HG03571 (cell line): ENCODE data around the gene B9D1.

Experiments
- ATAC-seq: cut with Tn5 transposase; IDR thresholded peaks from one replicate; pipeline ENCODE4 v1.9.1; 2021; ENCODE audit not compliant: unreplicated experiment

Gene B9D1

GRCh38 chr17:19341211-19341631 is 21.3 kb downstream of the B9D1 start:
- ATAC-seq, result no peak

DNA sequence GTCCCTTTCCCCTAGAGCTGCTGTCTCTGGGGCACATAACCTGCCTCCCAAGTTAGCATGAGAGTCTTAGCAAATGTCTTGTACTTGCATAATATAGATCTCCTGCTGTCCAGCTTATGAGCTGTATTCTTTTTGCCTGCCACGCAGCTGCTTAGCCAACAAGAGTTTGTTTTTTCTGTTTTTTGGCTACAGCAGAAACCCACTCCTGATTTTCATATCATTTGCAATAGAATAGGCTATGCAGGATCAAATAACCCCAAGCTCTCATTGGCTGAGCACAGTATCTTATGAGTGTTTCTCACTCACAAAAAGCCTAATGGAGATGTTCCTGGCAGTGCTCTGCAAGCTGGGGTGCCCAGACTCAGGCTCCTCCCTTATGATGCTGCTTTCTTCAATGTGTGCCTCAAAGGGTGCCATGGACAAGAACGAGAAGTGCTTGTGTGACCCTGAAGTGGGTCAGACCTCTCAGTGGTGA is 23.1 kb downstream of the B9D1 start:
- no peak for ATAC-seq

DNA sequence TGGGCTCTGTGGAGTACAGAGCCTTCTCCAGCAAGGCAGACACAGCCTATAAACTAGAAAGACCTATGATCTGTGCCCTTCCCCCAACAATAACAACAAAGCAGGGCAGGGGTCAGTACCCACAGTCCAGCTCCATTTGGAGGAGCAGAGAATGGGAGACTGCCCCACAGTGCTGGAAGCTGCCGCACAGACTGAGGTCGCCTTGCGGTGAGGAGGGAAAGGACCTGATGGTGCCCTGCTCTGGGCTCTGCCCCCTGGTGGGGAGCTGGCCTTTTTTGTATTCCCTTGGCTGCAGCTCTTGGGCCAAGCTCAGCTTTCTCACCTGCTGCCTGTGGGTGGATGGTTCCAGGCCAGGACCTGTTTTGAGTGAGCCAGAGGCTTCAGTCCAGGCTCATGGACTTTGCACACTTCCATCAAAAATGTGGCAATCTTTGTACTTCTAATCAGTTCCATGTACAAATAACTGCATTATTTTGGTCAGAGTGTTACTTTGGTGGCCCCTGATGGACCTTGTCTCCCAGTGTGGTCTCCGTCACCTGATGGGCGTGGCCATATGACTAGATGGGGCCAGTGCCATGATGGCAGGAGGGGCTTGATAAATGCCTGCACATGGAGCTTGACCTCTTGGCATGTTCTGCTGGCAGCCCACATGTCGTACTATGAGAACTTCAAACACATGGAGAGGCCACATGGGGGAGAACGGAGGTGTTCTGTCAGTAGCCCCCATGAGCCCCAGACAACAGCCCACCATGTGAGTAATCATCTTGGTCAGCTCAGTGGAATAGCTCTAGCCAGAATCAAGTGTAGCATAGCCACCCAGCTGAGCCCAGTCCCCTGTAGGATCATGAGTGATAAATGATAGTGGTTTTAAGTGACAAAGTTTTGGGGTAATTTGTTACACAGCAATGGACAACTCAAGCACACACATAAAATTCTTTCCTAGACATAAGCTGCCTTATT is 24.2 kb downstream of the B9D1 start:
- ATAC-seq, result peak; percentile 68

DNA sequence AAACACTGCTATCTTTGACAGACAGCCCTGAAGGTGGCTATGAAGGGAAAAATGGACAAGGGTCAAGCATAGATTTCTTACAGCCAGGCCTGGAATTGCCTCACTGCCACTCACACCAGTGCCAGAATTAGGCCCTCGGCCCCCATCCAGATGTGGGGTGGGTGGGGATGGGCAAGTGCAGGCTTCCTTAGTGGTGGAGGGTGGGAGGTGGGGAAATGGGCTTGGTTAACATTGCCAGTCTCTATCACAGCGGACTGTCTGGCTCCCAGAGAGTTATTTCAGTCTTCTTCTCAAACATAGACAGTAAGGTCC is 24.9 kb downstream of the B9D1 start:
- no peak for ATAC-seq

DNA sequence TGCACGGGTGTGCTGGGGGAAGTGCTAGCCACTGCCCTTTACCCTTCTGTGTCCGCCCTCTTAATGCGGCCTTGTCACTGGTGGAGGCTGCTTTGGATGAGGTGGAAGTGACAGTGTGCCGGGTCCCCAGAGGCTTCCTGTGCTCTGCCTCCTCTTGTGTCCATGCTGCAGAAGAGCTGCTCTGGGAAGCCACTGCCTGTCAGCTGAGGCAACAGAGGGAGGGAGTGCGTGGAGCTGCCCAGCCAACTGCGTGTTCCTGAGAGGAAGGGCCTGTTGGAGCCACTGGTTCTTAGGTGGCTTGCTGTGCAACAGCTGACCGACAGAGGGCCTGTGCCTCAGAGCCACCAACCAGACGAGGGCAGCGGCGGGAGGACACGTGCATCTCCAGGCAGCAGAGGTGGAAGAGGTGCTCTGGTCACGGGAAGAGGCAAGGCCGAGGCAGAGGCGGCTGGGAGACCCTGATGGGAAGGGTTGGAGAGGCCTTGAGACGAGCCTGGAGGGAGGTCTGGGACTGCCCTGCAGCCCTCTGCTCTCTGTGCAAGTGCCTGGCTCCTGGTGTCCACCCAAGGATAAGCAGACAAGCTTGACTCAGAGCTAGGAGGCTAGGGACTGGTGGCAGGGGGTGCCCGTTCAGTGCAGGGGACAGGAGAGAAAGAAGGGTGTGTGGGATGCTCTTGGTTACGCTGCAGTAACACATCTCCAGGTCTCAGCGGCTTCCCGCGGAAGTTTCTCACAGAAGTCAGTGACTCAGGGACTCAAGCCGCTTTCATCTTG is 25.4 kb downstream of the B9D1 start:
- ATAC-seq, result no peak

GRCh38 chr17:19335951-19336631 is 26.4 kb downstream of the B9D1 start:
- ATAC-seq, result no peak

DNA sequence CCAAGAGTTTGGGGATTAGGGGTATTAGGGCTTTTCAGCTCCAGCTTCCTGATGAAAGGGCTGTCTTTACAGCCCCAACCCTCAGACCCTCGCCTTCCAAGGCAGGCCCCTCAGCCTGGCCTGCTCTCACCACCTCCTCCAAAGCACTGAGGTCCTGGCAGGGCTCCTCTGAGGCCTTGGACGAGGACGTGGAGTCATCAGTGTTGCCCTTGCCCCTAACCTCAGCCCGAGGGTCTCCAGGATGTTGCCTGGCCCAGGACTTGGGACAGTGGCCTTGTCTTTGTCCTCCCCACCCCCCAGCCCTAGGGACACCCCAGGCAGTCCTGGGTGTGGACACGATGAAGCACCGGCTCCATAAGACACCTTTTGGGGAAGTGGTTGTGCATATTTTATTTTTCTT is 28.2 kb downstream of the B9D1 start:
- ATAC-seq, result no peak

DNA sequence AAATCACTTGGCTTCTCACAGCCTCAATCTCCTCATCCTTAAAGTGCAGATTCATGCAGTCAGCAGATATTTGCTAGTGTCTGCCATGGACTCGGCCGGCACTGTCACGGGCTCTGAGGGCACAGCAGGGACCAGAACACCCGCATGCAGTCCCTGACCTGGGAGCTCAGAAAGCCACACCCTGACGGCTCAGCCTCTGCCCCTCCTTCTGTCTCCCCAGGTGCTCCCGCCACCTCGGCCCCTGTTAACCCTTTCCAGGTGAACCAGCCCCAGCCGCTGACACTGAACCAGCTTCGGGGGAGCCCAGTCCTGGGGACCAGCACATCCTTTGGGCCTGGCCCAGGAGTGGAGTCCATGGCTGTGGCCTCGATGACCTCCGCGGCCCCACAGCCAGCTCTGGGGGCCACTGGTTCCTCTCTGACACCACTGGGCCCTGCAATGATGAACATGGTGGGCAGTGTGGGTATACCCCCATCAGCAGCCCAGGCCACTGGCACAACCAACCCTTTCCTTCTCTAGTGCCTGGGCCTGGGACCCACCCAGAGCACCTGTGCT is 28.7 kb downstream of the B9D1 start:
- ATAC-seq, result no peak

GRCh38 chr17:19333132-19333440 is 29.4 kb downstream of the B9D1 start:
- no peak for ATAC-seq

GRCh38 chr17:19332371-19333131 is 30.0 kb downstream of the B9D1 start:
- ATAC-seq, result no peak

- no peak for ATAC-seq
Measured at GRCh38 chr17:19331543-19332245, 30.8 kb downstream of the B9D1 start.

GRCh38 chr17:19331134-19331533 is 31.4 kb downstream of the B9D1 start:
- no peak for ATAC-seq

GRCh38 chr17:19330271-19330670 is 32.3 kb downstream of the B9D1 start:
- ATAC-seq, result no peak

GRCh38 chr17:19329839-19330238 is 32.7 kb downstream of the B9D1 start:
- no peak for ATAC-seq

DNA sequence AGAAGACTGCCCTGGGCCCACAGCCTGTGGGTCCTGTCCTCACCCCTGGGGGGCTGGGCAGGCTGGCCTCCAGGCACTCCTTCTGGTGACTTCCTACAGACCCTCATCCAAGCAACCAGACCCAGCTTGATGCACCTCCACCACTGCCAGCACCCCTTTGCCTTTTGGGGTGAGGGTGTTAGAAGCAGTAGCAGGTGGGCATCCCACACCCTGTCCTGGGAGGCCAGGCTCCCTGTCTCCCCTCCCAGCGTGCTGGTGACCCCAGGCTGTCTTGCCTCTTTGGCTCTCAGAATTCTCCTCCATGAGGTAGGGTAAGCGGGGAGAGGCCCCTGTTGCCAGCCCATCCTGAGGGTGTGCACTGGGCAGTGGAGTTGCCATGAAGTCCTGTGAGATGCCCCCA is 33.4 kb downstream of the B9D1 start:
- no peak for ATAC-seq

- no peak for ATAC-seq
Measured at GRCh38 chr17:19328441-19329061, 34.0 kb downstream of the B9D1 start.

- ATAC-seq, result no peak
Measured at GRCh38 chr17:19327031-19327783, 35.3 kb downstream of the B9D1 start.

DNA sequence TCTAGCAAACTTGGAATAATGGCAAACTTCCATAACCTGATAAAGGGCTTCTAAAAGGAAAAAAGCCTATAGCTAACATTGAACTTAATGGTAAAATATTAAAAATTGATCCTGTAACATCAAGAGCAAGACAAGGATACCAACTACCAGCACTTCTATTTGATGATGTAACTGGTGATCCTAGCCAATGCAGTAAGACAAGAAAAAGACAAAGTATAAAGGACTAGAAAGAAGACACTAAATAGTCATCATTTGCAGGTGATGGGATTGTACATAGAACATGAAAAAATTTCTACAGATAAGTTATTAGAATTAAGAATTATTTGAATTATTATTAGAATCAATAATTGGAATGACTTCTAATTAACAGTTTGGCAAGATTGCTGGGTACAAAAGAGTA is 37.0 kb downstream of the B9D1 start:
- ATAC-seq, result no peak

DNA sequence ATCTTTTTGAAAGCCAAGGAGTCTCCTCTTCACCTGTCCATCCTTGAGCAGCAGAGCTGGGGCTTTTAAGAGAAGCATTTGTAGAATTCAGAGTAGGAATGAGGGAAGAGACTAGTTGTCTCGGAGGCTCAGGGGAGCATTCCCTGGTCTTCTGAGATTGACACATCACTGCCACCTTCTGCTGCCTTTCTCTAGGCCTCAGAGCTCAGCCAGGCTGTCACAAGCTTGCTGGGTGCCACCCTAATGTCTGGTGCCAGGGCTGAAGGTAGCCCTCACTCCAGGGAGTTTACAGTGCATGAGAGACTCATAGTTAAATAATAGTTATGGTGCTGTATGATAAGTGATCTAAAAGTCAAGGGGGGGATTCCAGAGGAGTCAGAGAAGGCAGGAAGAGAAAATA is 39.7 kb downstream of the B9D1 start:
- no peak for ATAC-seq
